NCI-H345 (cell line): ENCODE data around the gene SLC39A8.

ENCODE experiments used
- DNase-seq: peaks from one replicate; lab custom pipeline; 2025; lab: John Stamatoyannopoulos, UW

SLC39A8 gene

GRCh38 chr4:102227388-102227787 is 117.9 kb downstream of the SLC39A8 start:
- no peak for DNase-seq

GRCh38 chr4:102223461-102223860 is 121.8 kb downstream of the SLC39A8 start:
- no peak for DNase-seq

- DNase-seq, result no peak
These were observed 122.4 kb downstream of the SLC39A8 start for GRCh38 chr4:102222838-102223409.

- peak; percentile 77 for DNase-seq
These were observed 126.2 kb downstream of the SLC39A8 start for GRCh38 chr4:102219129-102219528.

- DNase-seq, result no peak
These were observed 126.6 kb downstream of the SLC39A8 start for GRCh38 chr4:102218656-102219055.

- no peak for DNase-seq
These were observed 127.4 kb downstream of the SLC39A8 start for GRCh38 chr4:102217775-102218355.

GRCh38 chr4:102217345-102217744 is 127.9 kb downstream of the SLC39A8 start:
- peak; percentile 3 for DNase-seq

GRCh38 chr4:102216666-102217065 is 128.6 kb downstream of the SLC39A8 start:
- no peak for DNase-seq

- no peak for DNase-seq
These were observed 132.3 kb downstream of the SLC39A8 start for GRCh38 chr4:102213031-102213430.
